ENCODE data around the gene SP6.

DNA sequence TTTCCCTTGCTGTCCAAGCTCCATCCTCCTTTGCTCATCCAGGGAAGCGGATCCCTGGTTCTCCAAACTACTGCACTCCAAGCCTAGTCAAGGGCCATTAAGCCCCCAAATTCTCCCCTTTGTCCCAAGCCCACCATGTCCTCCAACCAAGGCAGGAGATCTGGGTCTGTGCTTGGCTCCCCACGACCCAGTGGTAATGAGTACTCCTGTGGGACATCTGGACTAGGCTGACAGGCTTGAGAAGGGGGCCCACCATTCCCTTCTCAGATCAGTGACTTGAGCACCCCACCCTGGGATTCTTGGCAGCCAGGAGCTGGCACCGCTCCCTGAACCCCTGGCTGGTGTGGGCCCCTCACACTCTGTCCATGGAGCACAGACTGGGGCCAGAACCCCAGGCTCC, 46.5 kb downstream of the SP6 start:
- TF ChIP-seq, protein P1, sequence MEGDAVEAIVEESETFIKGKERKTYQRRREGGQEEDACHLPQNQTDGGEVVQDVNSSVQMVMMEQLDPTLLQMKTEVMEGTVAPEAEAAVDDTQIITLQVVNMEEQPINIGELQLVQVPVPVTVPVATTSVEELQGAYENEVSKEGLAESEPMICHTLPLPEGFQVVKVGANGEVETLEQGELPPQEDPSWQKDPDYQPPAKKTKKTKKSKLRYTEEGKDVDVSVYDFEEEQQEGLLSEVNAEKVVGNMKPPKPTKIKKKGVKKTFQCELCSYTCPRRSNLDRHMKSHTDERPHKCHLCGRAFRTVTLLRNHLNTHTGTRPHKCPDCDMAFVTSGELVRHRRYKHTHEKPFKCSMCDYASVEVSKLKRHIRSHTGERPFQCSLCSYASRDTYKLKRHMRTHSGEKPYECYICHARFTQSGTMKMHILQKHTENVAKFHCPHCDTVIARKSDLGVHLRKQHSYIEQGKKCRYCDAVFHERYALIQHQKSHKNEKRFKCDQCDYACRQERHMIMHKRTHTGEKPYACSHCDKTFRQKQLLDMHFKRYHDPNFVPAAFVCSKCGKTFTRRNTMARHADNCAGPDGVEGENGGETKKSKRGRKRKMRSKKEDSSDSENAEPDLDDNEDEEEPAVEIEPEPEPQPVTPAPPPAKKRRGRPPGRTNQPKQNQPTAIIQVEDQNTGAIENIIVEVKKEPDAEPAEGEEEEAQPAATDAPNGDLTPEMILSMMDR (IDR thresholded peaks at IDR 0.05; ENCODE audit: insufficient read depth, low read length, poor library complexity, severe bottlenecking) = no peak
- no peak for TF ChIP-seq EZH2phosphoT487 (conservative IDR thresholded peaks at IDR 0.05; ENCODE audit: low read length)
